HFFc6 (cell line): ENCODE data around the gene ADRA2C. TPM values are rescaled to one million over a fixed set of nuclear protein-coding genes. Genes with fewer than 3 reads are reported as not detected.

Source experiments
- DNase-seq: peaks from one replicate; pipeline ENCODE4 v3.0.0-alpha.2; 2018
- H3K27ac Mint-ChIP-seq: 2 replicates; pipeline ENCODE4 v1.8.0; 2020; ENCODE audit warnings: mild to moderate bottlenecking, mixed read lengths
- H3K27me3 Mint-ChIP-seq: 2 replicates; pipeline ENCODE4 v1.8.0; 2021; ENCODE audit warnings: mild to moderate bottlenecking, moderate library complexity, mixed read lengths; ENCODE audit not compliant: insufficient read depth
- H3K36me3 Mint-ChIP-seq: 2 replicates; pipeline ENCODE4 v1.8.0; 2021; ENCODE audit warnings: low read depth, mixed read lengths
- H3K4me1 Mint-ChIP-seq: 2 replicates; pipeline ENCODE4 v1.8.0; 2020; ENCODE audit warnings: low read depth, mixed read lengths
- H3K4me3 Mint-ChIP-seq: 2 replicates; pipeline ENCODE4 v1.8.0; 2020; ENCODE audit warnings: mild to moderate bottlenecking, moderate library complexity, mixed read lengths
- H3K9me3 Mint-ChIP-seq: 2 replicates; pipeline ENCODE4 v1.8.0; 2020; ENCODE audit warnings: mild to moderate bottlenecking, mixed read lengths
- total RNA-seq, 6 experiments: library from RNA; stranded (reverse); fragmentation: NEBNext Ultra II Directional; extraction: Animal tissue kit (Norgen Biotek cat#: 25700); gene quantifications; 2 replicates in 1 of 6; 3 replicates in 5 of 6; pipeline ENCODE4 v1.2.3, GENCODE V29; 2021
- TF ChIP-seq, protein P1 (sequence below): fragments of 200-600 bp; sonication (generic); IDR thresholded peaks from 2 replicates; pipeline ENCODE4 v1.5.0; 2021; ENCODE audit warnings: antibody characterized with exemption, mild to moderate bottlenecking

ADRA2C gene
- total RNA-seq, 6 experiments from 2014 or later = 0.23 to 0.43 (median 0.26) TPM

DNA sequence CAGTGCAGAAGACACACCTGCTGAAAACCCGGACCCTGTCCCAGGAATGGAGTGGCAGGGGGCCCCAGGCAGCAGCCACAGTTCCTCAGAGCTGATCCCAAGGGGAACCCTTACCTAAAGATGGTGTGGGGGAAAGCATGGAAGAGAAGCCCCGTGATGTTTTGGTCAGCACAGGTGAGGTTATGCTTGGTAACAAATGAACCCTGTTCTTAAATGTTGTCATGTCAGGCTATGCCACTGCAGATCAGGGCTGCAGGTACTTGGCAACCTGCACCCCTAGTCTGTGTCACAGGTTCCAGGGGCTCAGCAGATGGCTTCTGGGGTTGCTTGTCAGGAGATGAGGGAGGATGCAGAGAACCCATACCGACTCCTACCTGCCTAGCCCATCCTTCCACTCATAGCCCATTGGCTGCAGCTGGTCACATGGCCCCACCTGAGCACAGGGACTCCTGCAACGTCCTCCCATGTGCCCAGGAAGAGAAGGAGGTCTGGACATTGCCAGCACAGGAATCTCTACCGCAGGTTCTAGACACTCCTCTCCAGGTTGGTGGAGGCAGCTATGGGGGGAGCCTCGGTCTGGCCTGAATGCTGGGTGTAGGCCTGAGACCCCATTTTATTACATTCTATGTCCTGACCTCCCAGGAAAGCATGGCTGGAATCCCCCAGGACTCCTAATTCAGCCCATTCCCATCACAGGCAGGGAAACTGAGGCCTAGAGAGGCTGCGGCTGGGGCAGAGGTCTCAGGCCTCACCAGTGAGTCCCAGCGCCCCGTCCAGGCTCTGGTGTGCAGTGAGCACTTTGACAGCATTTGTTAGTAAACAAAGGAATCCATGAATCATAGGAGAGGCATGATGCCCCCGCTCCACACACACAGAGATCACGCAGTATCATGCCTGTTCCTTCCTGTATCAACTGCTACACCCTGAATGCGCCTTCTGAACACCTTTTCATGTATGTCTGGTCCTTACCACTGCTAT, 51.1 kb downstream of the ADRA2C start:
- no peak for DNase-seq
- TF ChIP-seq, protein P1, sequence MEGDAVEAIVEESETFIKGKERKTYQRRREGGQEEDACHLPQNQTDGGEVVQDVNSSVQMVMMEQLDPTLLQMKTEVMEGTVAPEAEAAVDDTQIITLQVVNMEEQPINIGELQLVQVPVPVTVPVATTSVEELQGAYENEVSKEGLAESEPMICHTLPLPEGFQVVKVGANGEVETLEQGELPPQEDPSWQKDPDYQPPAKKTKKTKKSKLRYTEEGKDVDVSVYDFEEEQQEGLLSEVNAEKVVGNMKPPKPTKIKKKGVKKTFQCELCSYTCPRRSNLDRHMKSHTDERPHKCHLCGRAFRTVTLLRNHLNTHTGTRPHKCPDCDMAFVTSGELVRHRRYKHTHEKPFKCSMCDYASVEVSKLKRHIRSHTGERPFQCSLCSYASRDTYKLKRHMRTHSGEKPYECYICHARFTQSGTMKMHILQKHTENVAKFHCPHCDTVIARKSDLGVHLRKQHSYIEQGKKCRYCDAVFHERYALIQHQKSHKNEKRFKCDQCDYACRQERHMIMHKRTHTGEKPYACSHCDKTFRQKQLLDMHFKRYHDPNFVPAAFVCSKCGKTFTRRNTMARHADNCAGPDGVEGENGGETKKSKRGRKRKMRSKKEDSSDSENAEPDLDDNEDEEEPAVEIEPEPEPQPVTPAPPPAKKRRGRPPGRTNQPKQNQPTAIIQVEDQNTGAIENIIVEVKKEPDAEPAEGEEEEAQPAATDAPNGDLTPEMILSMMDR = no peak
- no peaks in the 10 kb centered on the region for H3K36me3 Mint-ChIP-seq
- no peak overlapping the region for H3K4me3 Mint-ChIP-seq
- H3K27ac Mint-ChIP-seq = no peak overlapping the region
- H3K27me3 Mint-ChIP-seq = peaks cover 30% of the 10 kb centered on the region
- no peaks in the 10 kb centered on the region for H3K9me3 Mint-ChIP-seq
- H3K4me1 Mint-ChIP-seq = no peaks in the 10 kb centered on the region

Other genes with a start within 250 kb of the ADRA2C start
- gene LRPAP1, start 234.0 kb upstream of the ADRA2C start, total RNA-seq = 100 to 1,000 TPM; 130 to 175 (median 161) TPM